Bronchial epithelial cell (primary cell): ENCODE measurements around the gene CACFD1. TPM values are rescaled to one million over a fixed set of nuclear protein-coding genes. Genes with fewer than 3 reads are reported as not detected.

ENCODE experiments used
- DNase-seq: peaks from one replicate; pipeline ENCODE4 v3.0.0-alpha.2; 2010; ENCODE audit warnings: low read depth
- FAIRE-seq: peaks from 2 replicates; lab custom pipeline; 2011; peaks lifted over from hg19 to GRCh38; lab: Jason Lieb, UNC
- H3K27me3 ChIP-seq: 2 replicates; pipeline ENCODE4 v1.5.1; 2011; ENCODE audit warnings: low read length; ENCODE audit not compliant: control insufficient read depth, insufficient read depth
- H3K36me3 ChIP-seq: 2 replicates; pipeline ENCODE4 v1.5.1; 2011; ENCODE audit warnings: low read length; ENCODE audit not compliant: control insufficient read depth, insufficient read depth
- H3K4me3 ChIP-seq: 2 replicates; pipeline ENCODE4 v1.5.1; 2011; ENCODE audit warnings: mild to moderate bottlenecking, low read depth, low read length, control low read depth
- total RNA-seq: library from RNA; depleted of rRNA; stranded (reverse); fragments of >200 nt; gene quantifications from 2 replicates; pipeline ENCODE4 v1.2.1, GENCODE V29; 2014
- TF ChIP-seq, protein P1 (sequence below): IDR thresholded peaks from 2 replicates; pipeline ENCODE4 v1.5.1; 2011; ENCODE audit warnings: mild to moderate bottlenecking, moderate library complexity, low read length, control low read depth, inconsistent platforms; ENCODE audit not compliant: insufficient read depth, severe bottlenecking

CACFD1 gene
- total RNA-seq, 1 donor from 2014 or later, result 5.5 TPM

DNA sequence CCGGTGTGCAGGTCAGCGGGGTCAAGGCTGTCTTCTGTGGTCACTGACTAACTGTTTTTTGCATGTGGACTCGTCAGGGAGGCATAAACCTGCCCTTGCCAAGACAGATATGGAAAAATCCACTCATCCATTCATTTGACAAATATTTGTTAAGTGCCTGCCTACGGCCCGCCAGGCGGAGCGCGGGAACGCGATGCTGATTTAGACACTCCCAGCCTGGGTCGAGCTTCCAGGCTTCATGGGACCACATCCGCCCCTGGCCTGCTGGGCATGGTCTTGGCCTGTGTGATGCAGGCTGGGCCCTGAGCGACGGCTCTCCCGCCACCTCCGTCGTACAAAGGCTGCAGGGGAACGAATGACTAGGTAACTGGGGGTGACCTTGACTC is 46.9 kb downstream of the CACFD1 start:
- FAIRE-seq (no peak), DNase-seq (no peak)
- Histone ChIP-seq H3K4me3 (no peak overlapping the region), H3K36me3 (no peaks in the 10 kb centered on the region), H3K27me3 (peaks cover 3% of the 10 kb centered on the region)
- TF ChIP-seq, protein P1, sequence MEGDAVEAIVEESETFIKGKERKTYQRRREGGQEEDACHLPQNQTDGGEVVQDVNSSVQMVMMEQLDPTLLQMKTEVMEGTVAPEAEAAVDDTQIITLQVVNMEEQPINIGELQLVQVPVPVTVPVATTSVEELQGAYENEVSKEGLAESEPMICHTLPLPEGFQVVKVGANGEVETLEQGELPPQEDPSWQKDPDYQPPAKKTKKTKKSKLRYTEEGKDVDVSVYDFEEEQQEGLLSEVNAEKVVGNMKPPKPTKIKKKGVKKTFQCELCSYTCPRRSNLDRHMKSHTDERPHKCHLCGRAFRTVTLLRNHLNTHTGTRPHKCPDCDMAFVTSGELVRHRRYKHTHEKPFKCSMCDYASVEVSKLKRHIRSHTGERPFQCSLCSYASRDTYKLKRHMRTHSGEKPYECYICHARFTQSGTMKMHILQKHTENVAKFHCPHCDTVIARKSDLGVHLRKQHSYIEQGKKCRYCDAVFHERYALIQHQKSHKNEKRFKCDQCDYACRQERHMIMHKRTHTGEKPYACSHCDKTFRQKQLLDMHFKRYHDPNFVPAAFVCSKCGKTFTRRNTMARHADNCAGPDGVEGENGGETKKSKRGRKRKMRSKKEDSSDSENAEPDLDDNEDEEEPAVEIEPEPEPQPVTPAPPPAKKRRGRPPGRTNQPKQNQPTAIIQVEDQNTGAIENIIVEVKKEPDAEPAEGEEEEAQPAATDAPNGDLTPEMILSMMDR, result no peak

DNA sequence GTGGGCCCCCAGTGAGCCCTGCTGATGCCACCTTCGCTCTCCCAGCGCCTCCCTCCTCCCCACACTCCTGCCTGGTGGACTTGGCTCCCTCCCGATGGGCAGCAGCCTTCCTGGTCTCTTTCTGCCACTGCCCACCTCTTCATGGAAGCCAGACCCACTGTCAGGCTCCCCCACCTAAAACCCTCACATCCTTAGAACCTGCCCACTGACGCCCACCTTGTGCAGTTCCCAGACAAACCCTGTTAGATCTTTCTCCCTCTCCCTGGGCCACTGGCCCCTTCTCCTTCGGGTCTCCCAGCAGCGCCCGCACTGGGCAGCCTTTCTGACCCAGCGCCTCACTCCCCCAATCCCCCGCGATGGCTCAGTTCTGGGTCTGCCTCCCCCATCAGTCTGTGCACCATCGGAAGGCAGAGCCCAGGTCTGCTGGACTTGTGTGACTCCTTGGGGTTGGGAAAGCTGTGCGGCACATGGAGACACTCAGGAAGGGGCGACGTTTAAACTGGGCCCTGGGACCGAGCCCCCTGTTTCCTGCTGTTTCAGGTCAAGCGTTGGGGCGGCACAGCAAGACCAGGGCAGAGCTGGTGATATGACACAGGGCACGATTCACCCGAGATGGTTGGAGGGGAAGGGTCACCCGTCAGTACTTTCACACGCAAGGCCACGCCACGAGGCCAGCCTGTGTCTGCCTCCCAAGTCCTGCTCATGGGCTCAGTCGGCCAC is 47.6 kb downstream of the CACFD1 start:
- TF ChIP-seq, protein P1, result no peak
- DNase-seq (no peak), FAIRE-seq (no peak)
- H3K36me3 ChIP-seq, result no peaks in the 10 kb centered on the region
- no peak overlapping the region for H3K4me3 ChIP-seq
- peaks cover 3% of the 10 kb centered on the region for H3K27me3 ChIP-seq

DNA sequence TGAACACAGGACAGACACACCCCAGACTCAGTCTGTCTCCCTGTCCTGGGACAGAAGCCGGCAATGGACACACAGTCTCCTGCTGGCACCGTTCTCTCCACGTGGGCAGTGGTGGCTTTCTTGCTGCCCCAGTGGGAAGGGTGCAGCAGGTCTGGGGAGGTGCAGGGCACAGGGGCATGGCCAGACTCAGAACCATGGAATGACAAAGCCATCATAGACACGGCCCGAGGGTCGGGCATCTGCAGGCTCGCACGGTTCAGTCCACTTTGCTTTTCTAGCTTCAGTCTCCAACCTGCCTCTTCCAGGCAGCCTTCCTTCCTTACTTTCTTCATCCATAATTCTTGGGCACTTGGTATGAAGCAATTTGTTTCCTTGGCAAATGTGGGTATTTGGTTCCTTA is 48.3 kb downstream of the CACFD1 start:
- TF ChIP-seq, protein P1, result no peak
- peak; percentile 80 for FAIRE-seq
- Histone ChIP-seq H3K36me3 (no peaks in the 10 kb centered on the region), H3K4me3 (no peak overlapping the region), H3K27me3 (peaks cover 3% of the 10 kb centered on the region)
- no peak for DNase-seq

DNA sequence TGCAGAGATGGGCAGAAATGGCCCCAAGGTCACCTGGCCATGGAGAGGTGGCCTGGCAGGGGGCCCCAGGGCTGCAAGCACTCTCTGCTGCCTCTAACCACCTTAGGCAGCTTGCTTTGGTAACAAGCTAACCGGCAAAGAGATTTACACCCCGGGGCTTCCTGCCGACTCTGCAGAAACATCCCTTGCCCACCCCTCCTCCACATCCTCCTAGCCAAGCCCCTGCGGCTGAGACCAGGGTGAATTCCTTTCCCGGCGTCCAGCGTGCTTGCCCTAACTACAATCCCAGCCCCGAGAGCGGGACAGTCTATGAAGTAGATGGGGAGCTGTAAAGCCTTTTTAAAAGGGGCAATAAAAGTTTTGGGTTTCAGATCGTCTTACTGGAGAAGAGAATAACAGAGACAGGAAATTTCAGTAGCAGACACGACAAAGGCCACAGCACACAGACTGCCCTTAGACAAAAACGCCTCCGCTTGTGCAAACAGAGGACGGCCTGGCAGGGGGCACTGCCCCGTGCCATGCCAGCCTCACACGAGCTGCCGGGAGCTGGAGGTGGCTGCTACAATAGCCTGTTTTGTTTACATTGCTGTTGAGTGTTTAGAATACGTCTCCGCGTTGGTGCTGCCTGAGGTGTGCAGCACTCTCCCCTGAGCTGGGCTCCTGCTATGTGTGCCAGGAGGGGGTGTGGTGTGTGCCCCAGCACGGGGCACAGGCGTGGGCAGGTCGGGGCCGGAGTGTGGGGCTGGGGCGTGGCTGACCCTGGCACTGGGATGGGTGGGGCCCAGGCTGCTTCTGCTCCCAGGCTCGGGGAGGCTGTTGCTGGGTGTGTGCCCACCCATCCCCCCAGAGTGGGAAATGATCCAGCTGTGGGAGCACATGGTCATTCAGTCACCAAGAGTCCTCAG is 49.7 kb downstream of the CACFD1 start:
- DNase-seq (peak; percentile 17), FAIRE-seq (no peak)
- Histone ChIP-seq H3K27me3 (peaks cover 3% of the 10 kb centered on the region), H3K4me3 (no peak overlapping the region), H3K36me3 (no peaks in the 10 kb centered on the region)
- TF ChIP-seq, protein P1, result no peak

DNA sequence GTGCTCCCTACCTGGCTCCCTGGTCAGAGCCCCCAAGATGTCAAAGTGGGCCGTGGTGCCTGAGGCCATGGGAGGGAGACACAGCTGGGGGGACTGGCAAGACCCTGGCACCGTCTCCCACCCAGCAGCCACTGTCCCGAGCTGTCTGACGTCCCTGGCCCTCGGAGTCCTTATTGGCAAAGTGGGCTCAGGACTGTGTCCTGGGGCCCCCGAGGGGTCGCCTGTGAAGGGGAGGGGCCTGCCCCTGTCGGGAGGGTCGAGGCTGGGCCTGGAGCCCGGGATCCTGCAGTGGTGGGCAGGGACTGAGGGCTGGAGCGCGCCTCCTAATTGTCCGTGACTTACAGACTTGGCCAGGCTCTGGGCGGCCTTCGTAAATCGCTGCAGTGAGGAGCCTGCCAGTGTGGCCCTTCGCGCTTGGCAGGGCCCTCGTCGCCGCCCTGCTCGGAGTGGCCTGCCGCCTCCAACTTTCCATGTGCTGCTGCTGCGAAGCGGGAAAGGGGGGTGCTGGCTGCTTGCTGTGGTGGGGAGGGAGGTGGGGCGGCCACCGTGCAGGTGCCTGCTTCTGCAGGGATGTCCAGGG is 51.2 kb downstream of the CACFD1 start:
- no peak for DNase-seq
- Histone ChIP-seq H3K36me3 (no peaks in the 10 kb centered on the region), H3K4me3 (no peak overlapping the region), H3K27me3 (peaks cover 3% of the 10 kb centered on the region)
- no peak for FAIRE-seq
- TF ChIP-seq, protein P1, result no peak
